GM20431 (cell line): ENCODE measurements around the gene KRT76.

ENCODE experiments used
- in situ Hi-C: fragments of 300-500 bp; cut with MseI, MboI; formaldehyde crosslinking; loops from one replicate; pipeline ENCODE4 v1.15.0; 2020; ENCODE audit warnings: low sequenced_read_pairs; ENCODE audit not compliant: unreplicated experiment

Gene KRT76

GRCh38 chr12:52787324-52788191 lies 10.4 kb upstream of the KRT76 start:
- in situ Hi-C loops = no loop called here

- in situ Hi-C loops = no loop called here
Observed at GRCh38 chr12:52784909-52785308, 7.8 kb upstream of the KRT76 start.

GRCh38 chr12:52783563-52784316 lies 6.6 kb upstream of the KRT76 start:
- in situ Hi-C loops = no loop called here

GRCh38 chr12:52782502-52782901 lies 5.4 kb upstream of the KRT76 start:
- in situ Hi-C loops = no loop called here

DNA sequence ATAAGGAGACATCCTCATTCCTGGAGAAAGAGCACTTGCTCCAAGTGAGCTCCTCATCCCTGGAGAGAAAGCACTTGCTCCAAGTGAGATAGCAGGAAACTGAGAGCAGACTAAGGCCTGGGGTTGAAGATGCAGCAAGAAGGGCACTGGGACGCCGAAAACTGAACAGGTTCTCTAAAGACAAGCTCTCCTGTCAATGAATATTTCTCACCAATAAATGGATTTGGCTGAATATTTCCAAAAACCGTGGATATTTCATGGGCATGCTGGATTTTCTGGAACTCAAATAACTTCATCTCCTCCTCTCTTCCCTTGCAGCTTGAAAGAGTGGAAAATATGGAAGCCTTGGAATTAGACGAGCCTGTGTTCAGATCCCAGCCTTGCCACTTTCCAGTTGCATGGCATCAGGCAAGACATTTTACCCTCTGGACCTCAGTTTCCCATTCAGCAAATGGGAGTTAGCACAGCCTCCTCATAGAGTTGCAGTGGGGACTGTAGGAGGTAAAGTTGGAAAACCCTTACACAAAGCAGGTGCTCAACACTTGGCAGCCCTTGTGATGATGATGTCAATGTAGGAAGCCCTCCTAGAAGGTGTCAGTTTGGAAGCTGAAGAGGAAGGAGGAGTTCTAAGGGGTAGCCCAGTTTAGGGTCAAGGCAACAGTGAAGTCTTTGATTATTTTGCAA lies 4.4 kb upstream of the KRT76 start:
- in situ Hi-C loops = no loop called here

GRCh38 chr12:52779914-52780313 lies 2.8 kb upstream of the KRT76 start:
- in situ Hi-C loops = no loop called here

GRCh38 chr12:52778833-52779232 lies 1.7 kb upstream of the KRT76 start:
- in situ Hi-C loops = no loop called here

- in situ Hi-C loops = no loop called here
Observed at GRCh38 chr12:52777566-52777965, 421 bp upstream of the KRT76 start.

DNA sequence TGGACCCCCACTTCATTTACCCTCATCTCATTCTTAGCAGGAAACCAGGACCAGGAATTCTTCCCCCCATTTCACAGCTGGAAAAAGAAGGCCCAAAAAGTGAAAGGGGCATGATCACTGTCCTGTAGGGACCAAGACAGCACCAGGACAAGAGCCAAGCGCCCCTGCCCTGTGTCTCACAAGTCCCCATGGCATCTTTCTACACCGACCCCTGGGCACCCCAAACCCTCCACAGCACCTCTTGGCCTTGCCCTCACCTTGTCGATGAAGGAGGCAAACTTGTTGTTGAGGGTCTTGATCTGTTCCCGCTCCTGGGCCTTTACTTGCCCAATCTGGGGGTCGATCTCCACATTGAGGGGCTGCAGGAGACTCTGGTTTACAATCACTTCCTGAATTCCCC lies 710 bp downstream of the KRT76 start:
- in situ Hi-C loops = no loop called here

DNA sequence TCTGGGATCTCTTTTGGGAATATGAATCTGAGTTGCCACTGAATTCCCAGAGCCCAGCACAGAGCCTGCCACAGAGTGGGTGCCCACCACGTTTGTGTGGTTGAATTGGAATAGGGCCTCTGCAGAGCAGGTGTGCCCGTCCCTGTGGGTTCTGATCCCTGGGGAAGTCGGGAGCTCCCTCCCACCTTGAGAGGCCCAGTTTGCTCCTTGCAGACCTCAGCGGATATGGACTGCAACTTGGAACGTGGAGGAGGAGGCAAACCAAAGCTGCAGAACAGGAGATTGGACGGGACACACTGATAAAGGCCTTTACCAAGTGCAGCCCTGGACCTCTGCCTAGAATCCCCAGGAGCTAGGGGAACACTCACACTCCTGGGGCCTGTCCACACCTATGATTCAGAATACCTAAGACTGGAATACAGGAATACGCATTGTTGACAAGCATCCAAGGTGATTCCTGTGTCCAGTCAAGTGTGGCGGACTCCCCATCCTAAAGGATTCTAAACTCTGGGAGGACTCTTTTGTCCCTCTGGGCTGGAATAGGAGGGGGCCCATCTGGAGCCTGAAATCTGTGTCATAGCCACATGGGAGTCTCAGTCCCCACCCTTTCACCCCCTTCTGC lies 2.4 kb downstream of the KRT76 start:
- in situ Hi-C loops = no loop called here

- in situ Hi-C loops = no loop called here
Observed at GRCh38 chr12:52772772-52773171, 4.4 kb downstream of the KRT76 start.

DNA sequence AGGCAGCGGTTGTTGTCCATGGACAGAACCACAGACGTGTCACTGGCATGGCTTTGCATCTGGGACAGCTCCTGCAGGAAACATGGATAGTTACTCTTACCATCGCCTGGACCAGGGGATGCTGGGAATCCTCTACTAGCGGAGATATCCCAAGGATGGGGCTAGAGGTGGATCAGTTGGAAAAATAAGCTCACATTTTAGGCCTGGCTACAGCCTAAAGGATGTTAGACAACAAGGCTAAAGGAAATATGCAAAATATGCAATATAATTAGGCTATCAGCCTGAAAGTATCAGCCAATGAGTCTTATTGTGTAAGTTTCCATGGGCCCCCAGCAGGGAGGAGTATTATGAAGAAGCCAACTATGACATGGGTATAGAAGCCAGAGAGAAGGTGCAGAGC lies 5.0 kb downstream of the KRT76 start:
- in situ Hi-C loops = no loop called here

DNA sequence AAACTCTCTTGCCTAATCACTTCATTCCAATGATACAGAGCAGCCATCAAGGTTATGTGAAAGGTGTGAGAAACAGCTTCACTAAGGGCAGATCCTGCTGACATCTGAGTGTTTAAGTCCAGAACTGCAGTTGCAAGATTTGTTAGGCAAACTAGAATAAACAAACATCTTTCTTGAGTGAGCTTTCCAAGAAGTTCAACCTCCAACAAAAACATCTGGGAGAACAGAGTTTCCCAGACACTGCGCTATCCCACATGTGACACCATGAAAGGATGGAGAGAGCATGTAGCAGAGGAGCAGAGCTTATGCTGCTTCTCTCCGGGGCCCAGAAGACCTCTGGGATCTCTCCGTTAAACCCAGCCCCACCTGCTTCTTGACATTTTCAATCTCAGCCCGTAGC lies 5.6 kb downstream of the KRT76 start:
- in situ Hi-C loops = no loop called here

DNA sequence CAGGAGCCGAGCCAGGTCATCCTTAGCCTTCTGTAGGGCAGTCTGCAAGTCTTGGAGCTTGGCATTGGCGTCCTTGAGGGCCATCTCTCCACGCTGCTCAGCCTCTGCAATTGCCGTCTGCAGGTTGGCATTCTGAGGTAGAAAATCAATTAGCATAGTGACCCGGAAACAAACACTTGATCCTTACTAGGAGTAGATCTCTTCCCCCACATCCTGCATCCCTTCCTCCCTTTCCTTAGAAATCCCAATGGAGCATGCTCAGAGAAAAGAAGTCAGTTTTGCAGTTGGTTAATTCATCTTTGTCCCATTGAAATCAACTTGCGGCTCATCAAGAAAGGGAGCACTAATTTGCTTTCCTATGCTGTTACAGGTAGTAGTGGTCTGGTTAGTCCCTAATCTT lies 6.1 kb downstream of the KRT76 start:
- in situ Hi-C loops = no loop called here

DNA sequence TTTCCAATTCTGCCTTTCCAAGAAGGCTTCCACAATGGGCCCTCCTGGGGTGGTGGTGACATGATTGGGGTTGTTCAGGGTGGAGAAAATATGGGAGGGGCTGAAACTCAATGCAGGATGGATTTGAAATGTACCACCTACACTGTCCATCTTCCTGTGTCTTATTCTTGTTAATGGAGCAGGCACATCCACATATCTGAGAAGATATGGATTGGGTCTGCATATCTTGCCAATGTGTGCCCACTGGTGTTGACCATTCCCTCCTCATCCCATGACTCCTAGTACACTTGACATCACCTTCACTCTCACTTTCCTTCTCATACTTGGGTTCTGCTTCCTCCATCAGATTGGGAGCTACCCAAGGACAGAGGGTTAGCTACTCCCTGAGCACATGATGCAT lies 7.2 kb downstream of the KRT76 start:
- in situ Hi-C loops = no loop called here

DNA sequence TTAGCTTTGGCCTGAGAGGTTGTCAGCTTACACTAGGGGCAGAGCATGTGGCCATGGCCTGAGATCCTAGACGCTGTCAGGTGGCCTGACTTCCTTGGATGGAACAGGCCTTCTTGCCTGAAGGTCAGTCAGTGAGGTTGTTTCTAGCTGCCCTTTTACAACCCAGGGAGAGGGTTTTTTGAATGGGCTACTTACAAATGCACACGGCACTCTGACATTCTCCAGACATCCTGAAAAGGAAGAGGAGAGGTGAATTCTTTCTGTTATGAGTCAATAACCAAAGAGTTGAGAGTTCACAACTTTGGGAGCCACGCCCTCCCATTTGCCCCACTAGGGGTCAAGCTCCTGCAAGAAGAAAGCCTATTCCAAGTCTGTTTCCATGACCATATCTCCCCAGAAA lies 7.8 kb downstream of the KRT76 start:
- in situ Hi-C loops = no loop called here

- in situ Hi-C loops = no loop called here
Observed at GRCh38 chr12:52768479-52769200, 8.5 kb downstream of the KRT76 start.

DNA sequence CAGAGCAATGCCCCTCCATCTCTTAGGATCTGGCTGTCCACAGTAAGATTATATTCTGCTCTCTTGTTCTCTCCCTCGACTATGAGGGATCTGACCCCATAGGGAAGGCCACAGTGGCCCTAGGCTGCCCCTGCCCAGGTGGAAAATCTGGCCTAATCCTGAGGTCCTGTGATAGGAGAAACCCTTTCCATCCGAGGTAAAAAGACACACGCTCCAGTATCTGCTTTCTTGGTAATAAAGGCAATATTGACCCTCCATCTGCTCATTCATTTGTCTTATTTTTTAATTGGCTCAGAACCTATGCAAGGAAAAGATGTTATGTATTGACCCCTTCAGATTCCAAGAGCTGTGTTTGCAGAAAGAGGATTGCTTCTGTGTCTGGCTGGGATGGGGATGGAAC lies 9.7 kb downstream of the KRT76 start:
- in situ Hi-C loops = no loop called here

GRCh38 chr12:52767020-52767379 lies 10.1 kb downstream of the KRT76 start:
- in situ Hi-C loops = no loop called here
